HS-27A (cell line): ENCODE data around the gene ARL6IP1.
"Not testable (repeated sequence)": the region's sequence is repeated elsewhere in the genome, so short reads cannot be mapped to it uniquely, and the experiment has no call there.

Experiments
- DNase-seq: peaks from one replicate; pipeline ENCODE4 v3.0.0-alpha.2; 2012; ENCODE audit warnings: low read depth, missing footprints

Gene ARL6IP1

GRCh38 chr16:18799500-18799899 lies 1.8 kb downstream of the ARL6IP1 start:
- DNase-seq = no peak

GRCh38 chr16:18797746-18798145 lies 3.6 kb downstream of the ARL6IP1 start:
- DNase-seq = no peak

GRCh38 chr16:18796377-18796776 lies 5.0 kb downstream of the ARL6IP1 start:
- no peak for DNase-seq

- DNase-seq = no peak
Measured at GRCh38 chr16:18792836-18793433, 8.4 kb downstream of the ARL6IP1 start.

GRCh38 chr16:18789850-18790706 lies 11.3 kb downstream of the ARL6IP1 start, which contains the start of gene RPS15A:
RPS15A (minus strand) TSS chr16:18790334; CDS start chr16:18789113, 1,221 bp downstream.
- peak; percentile 88 for DNase-seq

GRCh38 chr16:18789515-18789849 lies 11.9 kb downstream of the ARL6IP1 start:
- DNase-seq = no peak

GRCh38 chr16:18788828-18789514 lies 12.4 kb downstream of the ARL6IP1 start:
- no peak for DNase-seq

- no peak for DNase-seq
Measured at GRCh38 chr16:18784917-18785623, 16.3 kb downstream of the ARL6IP1 start.

- no peak for DNase-seq
Measured at GRCh38 chr16:18783430-18784341, 17.7 kb downstream of the ARL6IP1 start.

GRCh38 chr16:18782697-18783429 lies 18.5 kb downstream of the ARL6IP1 start:
- DNase-seq = no peak

GRCh38 chr16:18781232-18781631 lies 20.1 kb downstream of the ARL6IP1 start:
- DNase-seq = not testable (repeated sequence)

- not testable (repeated sequence) for DNase-seq
Measured at GRCh38 chr16:18780460-18781026, 20.8 kb downstream of the ARL6IP1 start.

- not testable (repeated sequence) for DNase-seq
Measured at GRCh38 chr16:18777664-18778063, 23.7 kb downstream of the ARL6IP1 start.

- not testable (repeated sequence) for DNase-seq
Measured at GRCh38 chr16:18776334-18776733, 25.0 kb downstream of the ARL6IP1 start.

GRCh38 chr16:18774651-18775050 lies 26.7 kb downstream of the ARL6IP1 start:
- not testable (repeated sequence) for DNase-seq

- not testable (repeated sequence) for DNase-seq
Measured at GRCh38 chr16:18772171-18772570, 29.2 kb downstream of the ARL6IP1 start.

GRCh38 chr16:18770336-18770962 lies 30.9 kb downstream of the ARL6IP1 start:
- DNase-seq = not testable (repeated sequence)

- not testable (repeated sequence) for DNase-seq
Measured at GRCh38 chr16:18767217-18767616, 34.1 kb downstream of the ARL6IP1 start.

- DNase-seq = not testable (repeated sequence)
Measured at GRCh38 chr16:18762713-18763112, 38.6 kb downstream of the ARL6IP1 start.
